ENCODE data around the gene LRP1. TPM values are rescaled to one million over a fixed set of nuclear protein-coding genes. Genes with fewer than 3 reads are reported as not detected.

Gene LRP1
- total and polyA plus RNA-seq, 2 of the 13 experiments (the other 11 are each of a cell fraction or from before 2014, with no cell fraction given), result 14.7 to 30.8 TPM

GRCh38 chr12:57240066-57240921 is 112.0 kb downstream of the LRP1 start:
- WGBS (ENCODE audit: low lambda C conversion rate), result 4% methylated on average over 38 of the region's 72 CpGs
- Histone ChIP-seq H2AFZ (ENCODE audit: low read length) (no peak overlapping the region), H3K27ac (ENCODE audit: extremely low read length, insufficient read depth, low read length) (no peak overlapping the region), H3K9me3 (ENCODE audit: low read length) (no peaks in the 10 kb centered on the region), H3K4me1 (ENCODE audit: insufficient read depth, low read length) (peaks cover 73% of the 10 kb centered on the region), H3K9ac (ENCODE audit: insufficient read depth, low read depth, low read length) (peak overlapping the region; percentile 10; the same call in 1 of the 2 replicates), H3K79me2 (ENCODE audit: insufficient read depth, low read length) (no peaks in the 10 kb centered on the region), H3K36me3 (replicated peaks in 1 of 2; ENCODE audit: control insufficient read depth in 1 of 2, insufficient read depth in 2 of 2, low read length in 2 of 2) (no peaks in the 10 kb centered on the region), H3K4me3 (replicated peaks in 1 of 3; ENCODE audit: insufficient read depth in 1 of 3, low read depth in 2 of 3, low read length in 3 of 3) (peak overlapping the region; percentile 56 to 83 (median 56)), H3K27me3 (ENCODE audit: control insufficient read depth in 1 of 2, insufficient read depth in 2 of 2, low read length in 2 of 2) (peaks cover 19 to 55% of the 10 kb centered on the region in 2 experiments), H4K20me1 (ENCODE audit: insufficient read depth, low read length) (peaks cover 4% of the 10 kb centered on the region; the same call in 1 of the 2 replicates), H3K4me2 (ENCODE audit: low read depth, low read length) (peak overlapping the region; percentile 99)
- in situ Hi-C loops (cut with HindIII; ENCODE audit: extremely low pct_ligation_motif_present, low pct_unique_long_range_greater_than_20kb) (no loop called here), intact Hi-C loops (cut with micrococcal nuclease; ENCODE audit: unreplicated experiment) (no loop called here)
- DNase-seq (ENCODE audit: low spot score), result no peak
- ChIA-PET POLR2A (interaction anchor here (0.9 to 8.9 kb wide), 4 partner anchors 10 to 112 kb away, joined by 3 to 116 read pairs (median 3); partner anchors contain the start of genes LRP1 and SHMT2), CTCF (ENCODE audit: low intra/inter-chr PET ratio, low total read pairs) (interaction anchor here (4.9 to 11.7 kb wide), 2 partner anchors 14 to 27 kb away, joined by 87 to 308 read pairs; partner anchors contain the start of genes NXPH4 and SHMT2)
- FAIRE-seq, result no peak
- no peak for ATAC-seq
- no TSS peak for BruUV-seq (replicated peaks)
- TF ChIP-seq ATF4 (CRISPR knock-in tag; IDR thresholded peaks at IDR 0.05) (peak; percentile 68 to 97; a peak in 3 of 4 replicates), ZNF577 (CRISPR knock-in tag; IDR thresholded peaks at IDR 0.05; ENCODE audit: borderline replicate concordance, low read depth) (no peak), PHF5A (CRISPR knock-in tag; IDR thresholded peaks at IDR 0.05; ENCODE audit: low read depth, unreplicated experiment) (no peak), SOX6 (IDR thresholded peaks at IDR 0.05) (no peak), SOX6 (CRISPR knock-in tag; IDR thresholded peaks at IDR 0.05) (peak; percentile 27; the same call in 1 of the 2 replicates), ATF5 (CRISPR knock-in tag; IDR thresholded peaks at IDR 0.05; ENCODE audit: low read depth) (no peak), ZNF777 (CRISPR knock-in tag; IDR thresholded peaks at IDR 0.05) (peak; percentile 37; the same call in 1 of the 2 replicates), ELF3 (CRISPR knock-in tag; IDR thresholded peaks at IDR 0.05) (no peak), RFX3 (CRISPR knock-in tag; IDR thresholded peaks at IDR 0.05) (no peak), MXI1 (IDR thresholded peaks at IDR 0.05; ENCODE audit: borderline replicate concordance, low read depth, low read length) (no peak), MTA1 (CRISPR knock-in tag; IDR thresholded peaks at IDR 0.05; ENCODE audit: borderline replicate concordance) (0 out of 2 replicates have a peak, but pooled peaks have one; percentile 10), ZNF775 (CRISPR knock-in tag; IDR thresholded peaks at IDR 0.05; ENCODE audit: borderline replicate concordance) (no peak), ZNF780A (CRISPR knock-in tag; IDR thresholded peaks at IDR 0.05) (0 out of 2 replicates have a peak, but pooled peaks have one; percentile 42), ZMYM3 (CRISPR knock-in tag; IDR thresholded peaks at IDR 0.05) (no peak)
- TF ChIP-seq, protein P1, sequence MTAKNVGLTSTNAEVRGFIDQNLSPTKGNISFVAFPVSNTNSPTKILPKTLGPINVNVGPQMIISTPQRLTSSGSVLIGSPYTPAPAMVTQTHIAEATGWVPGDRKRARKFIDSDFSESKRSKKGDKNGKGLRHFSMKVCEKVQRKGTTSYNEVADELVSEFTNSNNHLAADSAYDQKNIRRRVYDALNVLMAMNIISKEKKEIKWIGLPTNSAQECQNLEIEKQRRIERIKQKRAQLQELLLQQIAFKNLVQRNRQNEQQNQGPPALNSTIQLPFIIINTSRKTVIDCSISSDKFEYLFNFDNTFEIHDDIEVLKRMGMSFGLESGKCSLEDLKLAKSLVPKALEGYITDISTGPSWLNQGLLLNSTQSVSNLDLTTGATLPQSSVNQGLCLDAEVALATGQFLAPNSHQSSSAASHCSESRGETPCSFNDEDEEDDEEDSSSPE (CRISPR knock-in tag; IDR thresholded peaks at IDR 0.05), result no peak
- TF ChIP-seq, protein P2, sequence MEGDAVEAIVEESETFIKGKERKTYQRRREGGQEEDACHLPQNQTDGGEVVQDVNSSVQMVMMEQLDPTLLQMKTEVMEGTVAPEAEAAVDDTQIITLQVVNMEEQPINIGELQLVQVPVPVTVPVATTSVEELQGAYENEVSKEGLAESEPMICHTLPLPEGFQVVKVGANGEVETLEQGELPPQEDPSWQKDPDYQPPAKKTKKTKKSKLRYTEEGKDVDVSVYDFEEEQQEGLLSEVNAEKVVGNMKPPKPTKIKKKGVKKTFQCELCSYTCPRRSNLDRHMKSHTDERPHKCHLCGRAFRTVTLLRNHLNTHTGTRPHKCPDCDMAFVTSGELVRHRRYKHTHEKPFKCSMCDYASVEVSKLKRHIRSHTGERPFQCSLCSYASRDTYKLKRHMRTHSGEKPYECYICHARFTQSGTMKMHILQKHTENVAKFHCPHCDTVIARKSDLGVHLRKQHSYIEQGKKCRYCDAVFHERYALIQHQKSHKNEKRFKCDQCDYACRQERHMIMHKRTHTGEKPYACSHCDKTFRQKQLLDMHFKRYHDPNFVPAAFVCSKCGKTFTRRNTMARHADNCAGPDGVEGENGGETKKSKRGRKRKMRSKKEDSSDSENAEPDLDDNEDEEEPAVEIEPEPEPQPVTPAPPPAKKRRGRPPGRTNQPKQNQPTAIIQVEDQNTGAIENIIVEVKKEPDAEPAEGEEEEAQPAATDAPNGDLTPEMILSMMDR (CRISPR knock-in tag; IDR thresholded peaks at IDR 0.05), result peak; percentile 8; the same call in 1 of the 2 replicates

Data from HepG2 (cell line).